KG1 (cell line): Measurements from ENCODE around the gene MICU1.
"Not testable (repeated sequence)": the region's sequence is repeated elsewhere in the genome, so short reads cannot be mapped to it uniquely, and the experiment has no call there.

Experiments used
- DNase-seq: peaks from one replicate; lab custom pipeline; 2025; lab: John Stamatoyannopoulos, UW

Gene MICU1

GRCh38 chr10:72445851-72446250 is 180.0 kb downstream of the MICU1 start:
- no peak for DNase-seq

- DNase-seq = not testable (repeated sequence)
Observed at GRCh38 chr10:72442969-72443368, 182.9 kb downstream of the MICU1 start.

GRCh38 chr10:72435570-72435969 is 190.3 kb downstream of the MICU1 start:
- no peak for DNase-seq

- DNase-seq = not testable (repeated sequence)
Observed at GRCh38 chr10:72430936-72431335, 194.9 kb downstream of the MICU1 start.

GRCh38 chr10:72429931-72430330 is 195.9 kb downstream of the MICU1 start:
- no peak for DNase-seq

GRCh38 chr10:72426986-72427385 is 198.9 kb downstream of the MICU1 start:
- DNase-seq = no peak

- no peak for DNase-seq
Observed at GRCh38 chr10:72425133-72425532, 200.7 kb downstream of the MICU1 start.

- DNase-seq = no peak
Observed at GRCh38 chr10:72424561-72424960, 201.3 kb downstream of the MICU1 start.

- no peak for DNase-seq
Observed at GRCh38 chr10:72423426-72423825, 202.5 kb downstream of the MICU1 start.

GRCh38 chr10:72421885-72422540 is 203.9 kb downstream of the MICU1 start:
- DNase-seq = no peak

- DNase-seq = no peak
Observed at GRCh38 chr10:72419241-72419640, 206.6 kb downstream of the MICU1 start.

- no peak for DNase-seq
Observed at GRCh38 chr10:72418679-72419078, 207.2 kb downstream of the MICU1 start.

- DNase-seq = no peak
Observed at GRCh38 chr10:72417971-72418370, 207.9 kb downstream of the MICU1 start.

GRCh38 chr10:72416661-72417060 is 209.2 kb downstream of the MICU1 start:
- no peak for DNase-seq

- DNase-seq = no peak
Observed at GRCh38 chr10:72414642-72415041, 211.2 kb downstream of the MICU1 start.

- DNase-seq = no peak
Observed at GRCh38 chr10:72409167-72409566, 216.7 kb downstream of the MICU1 start.

- DNase-seq = no peak
Observed at GRCh38 chr10:72407927-72408600, 217.8 kb downstream of the MICU1 start.

GRCh38 chr10:72407471-72407870 is 218.4 kb downstream of the MICU1 start:
- DNase-seq = no peak

- DNase-seq = not testable (repeated sequence)
Observed at GRCh38 chr10:72395581-72395980, 230.3 kb downstream of the MICU1 start.

GRCh38 chr10:72392571-72392970 is 233.3 kb downstream of the MICU1 start:
- no peak for DNase-seq

- DNase-seq = no peak
Observed at GRCh38 chr10:72390764-72391163, 235.1 kb downstream of the MICU1 start.

GRCh38 chr10:72389716-72390115 is 236.2 kb downstream of the MICU1 start:
- no peak for DNase-seq

- no peak for DNase-seq
Observed at GRCh38 chr10:72389014-72389413, 236.9 kb downstream of the MICU1 start.

GRCh38 chr10:72388062-72388461 is 237.8 kb downstream of the MICU1 start:
- no peak for DNase-seq
